HG02885 (cell line): ENCODE results near the gene UBE2E2.

ENCODE experiments used
- ATAC-seq: cut with Tn5 transposase; IDR thresholded peaks from one replicate; pipeline ENCODE4 v1.9.1; 2021; ENCODE audit warnings: mild to moderate bottlenecking; ENCODE audit not compliant: unreplicated experiment, poor library complexity

Gene UBE2E2

GRCh38 chr3:23494967-23495366 is 291.8 kb downstream of the UBE2E2 start:
- no peak for ATAC-seq

- ATAC-seq = no peak
Measured at GRCh38 chr3:23495507-23495906, 292.4 kb downstream of the UBE2E2 start.

- ATAC-seq = peak; percentile 83
Measured at GRCh38 chr3:23496165-23496564, 293.0 kb downstream of the UBE2E2 start.

- no peak for ATAC-seq
Measured at GRCh38 chr3:23497156-23497555, 294.0 kb downstream of the UBE2E2 start.

- ATAC-seq = no peak
Measured at GRCh38 chr3:23501201-23501802, 298.2 kb downstream of the UBE2E2 start.

- no peak for ATAC-seq
Measured at GRCh38 chr3:23508464-23508863, 305.3 kb downstream of the UBE2E2 start.

GRCh38 chr3:23518441-23518840 is 315.3 kb downstream of the UBE2E2 start:
- ATAC-seq = no peak

GRCh38 chr3:23519314-23520208 is 316.4 kb downstream of the UBE2E2 start:
- ATAC-seq = peak; percentile 67

GRCh38 chr3:23527326-23527725 is 324.2 kb downstream of the UBE2E2 start:
- no peak for ATAC-seq

GRCh38 chr3:23533596-23533995 is 330.5 kb downstream of the UBE2E2 start:
- ATAC-seq = no peak

GRCh38 chr3:23533996-23534395 is 330.9 kb downstream of the UBE2E2 start:
- no peak for ATAC-seq

GRCh38 chr3:23537101-23537551 is 334.0 kb downstream of the UBE2E2 start:
- ATAC-seq = no peak

- no peak for ATAC-seq
Measured at GRCh38 chr3:23539185-23539584, 336.1 kb downstream of the UBE2E2 start.

- no peak for ATAC-seq
Measured at GRCh38 chr3:23540600-23540999, 337.5 kb downstream of the UBE2E2 start.

- no peak for ATAC-seq
Measured at GRCh38 chr3:23542079-23542478, 339.0 kb downstream of the UBE2E2 start.

GRCh38 chr3:23546181-23546580 is 343.1 kb downstream of the UBE2E2 start:
- no peak for ATAC-seq

- peak; percentile 29 for ATAC-seq
Measured at GRCh38 chr3:23547905-23548650, 345.0 kb downstream of the UBE2E2 start.

GRCh38 chr3:23548706-23549105 is 345.6 kb downstream of the UBE2E2 start:
- no peak for ATAC-seq

GRCh38 chr3:23549148-23549910 is 346.2 kb downstream of the UBE2E2 start:
- ATAC-seq = no peak

- ATAC-seq = peak; percentile 91
Measured at GRCh38 chr3:23550402-23550801, 347.3 kb downstream of the UBE2E2 start.
